Mucosa of rectum (tissue), 2 donors: ENCODE measurements around the gene EDN2.

Source experiments
- H3K27ac ChIP-seq, 2 donors: one replicate each; pipeline ENCODE4 v1.7.0; 2013; ENCODE audit warnings: inconsistent platforms in 2 of 2, low read depth in 2 of 2, low read length in 2 of 2
- H3K27me3 ChIP-seq, 2 donors: one replicate each; pipeline ENCODE4 v1.7.0; 2013; ENCODE audit warnings: low read length in 2 of 2; ENCODE audit not compliant: control insufficient read depth in 2 of 2, insufficient read depth in 2 of 2
- H3K36me3 ChIP-seq, 2 donors: one replicate each; pipeline ENCODE4 v1.7.0; 2013; ENCODE audit warnings: low read length in 2 of 2; ENCODE audit not compliant: control insufficient read depth in 2 of 2, insufficient read depth in 2 of 2
- H3K4me1 ChIP-seq, 2 donors: one replicate each; pipeline ENCODE4 v1.7.0; 2013; ENCODE audit warnings: low read length in 2 of 2, mild to moderate bottlenecking in 1 of 2; ENCODE audit not compliant: control insufficient read depth in 2 of 2, insufficient read depth in 2 of 2
- H3K4me3 ChIP-seq, 2 donors: one replicate each; pipeline ENCODE4 v1.7.0; 2013; ENCODE audit warnings: low read length in 2 of 2
- H3K9ac ChIP-seq, 2 donors: one replicate each; pipeline ENCODE4 v1.7.0; 2013; ENCODE audit warnings: low read length in 2 of 2, low read depth in 1 of 2, mild to moderate bottlenecking in 1 of 2
- H3K9me3 ChIP-seq, 2 donors: one replicate each; pipeline ENCODE4 v1.7.0; 2013; ENCODE audit warnings: low read length in 2 of 2; ENCODE audit not compliant: control insufficient read depth in 2 of 2
- donor health status: healthy.
- donor health status: Normal muscosa, but diverticular disease.

Gene EDN2

DNA sequence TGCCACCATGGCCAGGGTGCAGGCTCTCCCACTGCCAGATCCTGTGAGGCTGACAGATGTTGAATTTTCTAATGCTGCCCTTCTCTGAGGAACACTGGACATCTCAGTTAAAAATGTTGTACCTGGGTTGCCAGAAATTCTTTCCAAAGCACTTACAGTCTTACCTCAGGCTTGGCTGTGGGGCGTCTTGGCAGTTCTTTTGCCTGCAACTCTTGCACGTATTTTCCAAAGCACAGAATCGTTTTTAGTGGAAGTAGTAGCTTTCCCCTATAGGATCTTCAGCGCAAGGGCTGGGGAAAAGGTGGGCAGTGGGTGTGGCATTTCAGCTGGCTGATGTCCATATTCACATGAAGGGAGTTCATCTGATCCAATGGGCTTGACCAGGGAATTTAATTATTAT, 53.9 kb downstream of the EDN2 start:
- Histone ChIP-seq H3K36me3 (no peaks in the 10 kb centered on the region), H3K4me3 (no peak overlapping the region), H3K27me3 (no peaks in the 10 kb centered on the region), H3K27ac (no peak overlapping the region), H3K9me3 (no peaks in the 10 kb centered on the region), H3K4me1 (peaks cover 11 to 17% of the 10 kb centered on the region in 2 donors), H3K9ac (no peak overlapping the region)

DNA sequence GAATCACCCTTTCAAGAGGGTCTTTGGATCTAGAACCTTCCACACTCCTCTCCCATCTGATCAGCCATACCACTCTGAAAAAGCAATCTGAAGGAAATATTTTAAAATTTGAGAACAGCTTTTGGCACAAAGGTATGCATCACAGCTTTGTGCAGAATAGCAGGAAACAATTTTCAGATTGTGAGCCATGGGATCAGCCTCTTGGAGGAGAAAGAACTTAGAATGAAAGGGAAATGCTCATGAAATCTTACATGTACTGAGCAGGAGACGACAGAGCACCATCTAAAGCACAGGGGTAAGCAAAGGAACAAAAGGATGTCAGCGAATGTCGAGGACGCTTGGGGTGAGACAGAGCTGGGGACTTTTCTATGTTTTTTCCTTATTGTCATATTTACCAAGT, 54.4 kb downstream of the EDN2 start:
- Histone ChIP-seq H3K4me3 (no peak overlapping the region), H3K27me3 (no peaks in the 10 kb centered on the region), H3K4me1 (peaks cover 11 to 17% of the 10 kb centered on the region in 2 donors), H3K27ac (no peak overlapping the region), H3K9ac (no peak overlapping the region), H3K9me3 (no peaks in the 10 kb centered on the region), H3K36me3 (no peaks in the 10 kb centered on the region)

DNA sequence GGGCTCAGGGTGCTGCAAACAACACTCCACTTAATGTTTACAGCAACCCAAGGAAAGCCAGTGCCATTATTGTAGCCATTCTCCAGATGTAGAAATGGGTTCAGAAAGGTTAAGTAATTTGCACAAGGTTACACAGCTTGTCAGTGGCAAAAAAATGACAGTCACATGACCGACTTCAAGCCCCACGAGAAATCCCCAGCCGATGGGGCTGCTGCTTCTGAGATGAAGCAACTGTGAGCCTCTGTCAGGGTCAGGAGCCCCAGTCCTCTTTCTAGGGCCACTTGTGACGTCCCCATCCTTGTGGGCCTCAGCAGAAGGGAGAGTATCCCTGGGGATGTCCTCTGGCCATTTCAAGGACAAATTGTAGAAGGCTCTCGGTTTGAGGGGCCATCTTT, 54.8 kb downstream of the EDN2 start:
- no peak overlapping the region for H3K9ac ChIP-seq
- H3K36me3 ChIP-seq = no peaks in the 10 kb centered on the region
- H3K27me3 ChIP-seq = no peaks in the 10 kb centered on the region
- no peak overlapping the region for H3K4me3 ChIP-seq
- no peaks in the 10 kb centered on the region for H3K9me3 ChIP-seq
- no peak overlapping the region for H3K27ac ChIP-seq
- H3K4me1 ChIP-seq = peaks cover 11 to 17% of the 10 kb centered on the region in 2 donors
